HepG2 (cell line): ENCODE results near the gene CLN6.

Experiments used
- CC2D1A ChIP-seq: sonication (generic); formaldehyde crosslinking; IDR thresholded peaks from 2 replicates; pipeline ENCODE4 v1.8.1; 2023; ENCODE audit warnings: mild to moderate bottlenecking, missing genetic modification reagents
- GTF3A ChIP-seq: sonication (generic); formaldehyde crosslinking; conservative IDR thresholded peaks from 2 replicates; pipeline ENCODE4 v1.4.0; 2020; ENCODE audit warnings: mild to moderate bottlenecking, missing genetic modification reagents
- POLR2A ChIP-seq, 2 experiments: IDR thresholded peaks; 2 replicates each; pipeline ENCODE4 v1.6.1; 2011; ENCODE audit warnings: low read depth in 2 of 2, low read length in 2 of 2, mild to moderate bottlenecking in 1 of 2, moderate library complexity in 1 of 2; ENCODE audit not compliant: insufficient read depth in 1 of 2
- PTBP1 ChIP-seq: fragments of 200-400 bp; formaldehyde crosslinking; IDR thresholded peaks from 2 replicates; pipeline ENCODE4 v1.6.1; 2018; ENCODE audit warnings: low read length, low read depth; ENCODE audit not compliant: poor library complexity, severe bottlenecking
- TF ChIP-seq, protein P1 (sequence below): sonication (generic); formaldehyde crosslinking; IDR thresholded peaks from 2 replicates; pipeline ENCODE4 v1.4.0; 2020; ENCODE audit warnings: low read depth, mild to moderate bottlenecking, missing genetic modification reagents
- TF ChIP-seq, protein P2 (sequence below): sonication (generic); formaldehyde crosslinking; IDR thresholded peaks from 2 replicates; pipeline ENCODE4 v1.5.1; 2020; ENCODE audit warnings: missing genetic modification reagents, mild to moderate bottlenecking, borderline replicate concordance
- TF ChIP-seq, protein P3 (sequence below): sonication (generic); formaldehyde crosslinking; IDR thresholded peaks from 2 replicates; pipeline ENCODE4 v1.5.0; 2020; ENCODE audit warnings: mild to moderate bottlenecking, missing genetic modification reagents, moderate library complexity

DNA sequence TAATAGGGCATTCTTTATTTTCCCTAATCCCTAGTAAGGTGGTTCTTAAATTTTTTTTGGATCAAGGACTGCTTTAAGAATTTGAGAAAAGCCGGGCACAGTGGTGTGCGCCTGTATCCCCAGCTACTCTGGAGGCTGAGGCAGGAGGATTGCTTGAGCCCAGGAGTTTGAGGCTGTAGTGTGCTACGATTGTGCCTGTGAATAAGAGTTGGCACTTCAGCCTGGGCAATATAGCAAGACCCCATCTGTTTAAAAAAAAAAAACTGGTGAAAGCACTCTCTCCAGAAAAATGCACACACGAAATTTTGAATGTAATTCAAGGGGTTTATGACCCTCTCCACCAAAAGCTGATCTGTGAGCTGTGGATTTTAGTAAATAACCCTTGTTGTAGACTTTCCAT, 56.4 kb downstream of the CLN6 start:
- TF ChIP-seq, protein P1, sequence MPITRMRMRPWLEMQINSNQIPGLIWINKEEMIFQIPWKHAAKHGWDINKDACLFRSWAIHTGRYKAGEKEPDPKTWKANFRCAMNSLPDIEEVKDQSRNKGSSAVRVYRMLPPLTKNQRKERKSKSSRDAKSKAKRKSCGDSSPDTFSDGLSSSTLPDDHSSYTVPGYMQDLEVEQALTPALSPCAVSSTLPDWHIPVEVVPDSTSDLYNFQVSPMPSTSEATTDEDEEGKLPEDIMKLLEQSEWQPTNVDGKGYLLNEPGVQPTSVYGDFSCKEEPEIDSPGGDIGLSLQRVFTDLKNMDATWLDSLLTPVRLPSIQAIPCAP: no peak
- TF ChIP-seq CC2D1A (CRISPR knock-in tag) (no peak), POLR2A (IDR thresholded peaks at IDR 0.05; ENCODE audit: insufficient read depth in 1 of 2, low read depth in 2 of 2, low read length in 2 of 2) (no peak), PTBP1 (no peak), GTF3A (CRISPR knock-in tag) (no peak)
- TF ChIP-seq, protein P2, sequence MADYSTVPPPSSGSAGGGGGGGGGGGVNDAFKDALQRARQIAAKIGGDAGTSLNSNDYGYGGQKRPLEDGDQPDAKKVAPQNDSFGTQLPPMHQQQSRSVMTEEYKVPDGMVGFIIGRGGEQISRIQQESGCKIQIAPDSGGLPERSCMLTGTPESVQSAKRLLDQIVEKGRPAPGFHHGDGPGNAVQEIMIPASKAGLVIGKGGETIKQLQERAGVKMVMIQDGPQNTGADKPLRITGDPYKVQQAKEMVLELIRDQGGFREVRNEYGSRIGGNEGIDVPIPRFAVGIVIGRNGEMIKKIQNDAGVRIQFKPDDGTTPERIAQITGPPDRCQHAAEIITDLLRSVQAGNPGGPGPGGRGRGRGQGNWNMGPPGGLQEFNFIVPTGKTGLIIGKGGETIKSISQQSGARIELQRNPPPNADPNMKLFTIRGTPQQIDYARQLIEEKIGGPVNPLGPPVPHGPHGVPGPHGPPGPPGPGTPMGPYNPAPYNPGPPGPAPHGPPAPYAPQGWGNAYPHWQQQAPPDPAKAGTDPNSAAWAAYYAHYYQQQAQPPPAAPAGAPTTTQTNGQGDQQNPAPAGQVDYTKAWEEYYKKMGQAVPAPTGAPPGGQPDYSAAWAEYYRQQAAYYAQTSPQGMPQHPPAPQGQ (CRISPR knock-in tag): no peak
- TF ChIP-seq, protein P3, sequence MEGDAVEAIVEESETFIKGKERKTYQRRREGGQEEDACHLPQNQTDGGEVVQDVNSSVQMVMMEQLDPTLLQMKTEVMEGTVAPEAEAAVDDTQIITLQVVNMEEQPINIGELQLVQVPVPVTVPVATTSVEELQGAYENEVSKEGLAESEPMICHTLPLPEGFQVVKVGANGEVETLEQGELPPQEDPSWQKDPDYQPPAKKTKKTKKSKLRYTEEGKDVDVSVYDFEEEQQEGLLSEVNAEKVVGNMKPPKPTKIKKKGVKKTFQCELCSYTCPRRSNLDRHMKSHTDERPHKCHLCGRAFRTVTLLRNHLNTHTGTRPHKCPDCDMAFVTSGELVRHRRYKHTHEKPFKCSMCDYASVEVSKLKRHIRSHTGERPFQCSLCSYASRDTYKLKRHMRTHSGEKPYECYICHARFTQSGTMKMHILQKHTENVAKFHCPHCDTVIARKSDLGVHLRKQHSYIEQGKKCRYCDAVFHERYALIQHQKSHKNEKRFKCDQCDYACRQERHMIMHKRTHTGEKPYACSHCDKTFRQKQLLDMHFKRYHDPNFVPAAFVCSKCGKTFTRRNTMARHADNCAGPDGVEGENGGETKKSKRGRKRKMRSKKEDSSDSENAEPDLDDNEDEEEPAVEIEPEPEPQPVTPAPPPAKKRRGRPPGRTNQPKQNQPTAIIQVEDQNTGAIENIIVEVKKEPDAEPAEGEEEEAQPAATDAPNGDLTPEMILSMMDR (CRISPR knock-in tag): no peak
